Measurements from ENCODE around the gene CCDC47.

GRCh38 chr17:63766754-63767153 is 6.6 kb downstream of the CCDC47 start:
- TF ChIP-seq ELF1 (IDR thresholded peaks at IDR 0.05; ENCODE audit: borderline replicate concordance, low read depth) (no peak), CTCF (IDR thresholded peaks at IDR 0.05 in 2 of 3, conservative IDR thresholded peaks at IDR 0.05 in 1 of 3; ENCODE audit: borderline replicate concordance in 1 of 3, insufficient read depth in 1 of 3, low read depth in 2 of 3, low read length in 2 of 3) (no peak)
